IMR-90 (cell line): ENCODE results near the gene CAPRIN1. TPM values are rescaled to one million over a fixed set of nuclear protein-coding genes. Genes with fewer than 3 reads are reported as not detected.

Experiments
- ATAC-seq: fragments of 200-7000 bp; cut with Tn5 transposase; 2 replicates; pipeline ENCODE4 v1.9.1; 2020; ENCODE audit warnings: low read depth, mild to moderate bottlenecking, moderate library complexity
- BruUV-seq: library from RNA; stranded (reverse); fragments of 400-500 nt; replicated peaks from 2 replicates; lab custom pipeline; 2021; lab: Mats Ljungman, UMichigan
- CTCF ChIA-PET: fragments of 300-600 bp; formaldehyde crosslinking; extraction: SDS; loops from one replicate; lab custom pipeline; 2021; ENCODE audit warnings: antibody characterized with exemption; lab: Yijun Ruan, JAX
- POLR2A ChIA-PET: fragments of 300-600 bp; sonication (Branson Sonifier 250); formaldehyde crosslinking; loops from one replicate; lab custom pipeline; 2022; ENCODE audit warnings: antibody characterized with exemption; ENCODE audit not compliant: unreplicated experiment; lab: Charles Lee
- DNase-seq: peaks from one replicate; pipeline ENCODE4 v3.0.0; 2013
- H2AFZ ChIP-seq: replicated peaks from 2 replicates; pipeline ENCODE3; 2013; ENCODE audit warnings: low read length, mild to moderate bottlenecking; ENCODE audit not compliant: poor library complexity
- H2AK5ac ChIP-seq: 2 replicates; pipeline ENCODE4 v1.6.1; 2013; ENCODE audit warnings: low read depth, low read length, inconsistent platforms
- H2AK9ac ChIP-seq: replicated peaks from 2 replicates; pipeline ENCODE3; 2013; ENCODE audit warnings: mild to moderate bottlenecking, low read depth, low read length, moderate library complexity; ENCODE audit not compliant: poor library complexity
- H2BK120ac ChIP-seq: 2 replicates; pipeline ENCODE4 v1.6.1; 2013; ENCODE audit warnings: low read depth, low read length, inconsistent platforms
- H2BK15ac ChIP-seq: 3 replicates; pipeline ENCODE4 v1.6.1; 2013; ENCODE audit warnings: low read depth, low read length, inconsistent platforms
- H2BK20ac ChIP-seq: 2 replicates; pipeline ENCODE4 v1.6.1; 2013; ENCODE audit warnings: low read depth, mild to moderate bottlenecking, inconsistent platforms, low read length, moderate library complexity
- H2BK5ac ChIP-seq: 2 replicates; pipeline ENCODE4 v1.6.1; 2013; ENCODE audit warnings: mild to moderate bottlenecking, low read depth, low read length, inconsistent platforms; ENCODE audit not compliant: poor library complexity, severe bottlenecking
- H3K14ac ChIP-seq: replicated peaks from 2 replicates; pipeline ENCODE4 v1.6.1; 2013; ENCODE audit warnings: low read depth, low read length, inconsistent platforms
- H3K18ac ChIP-seq: 2 replicates; pipeline ENCODE4 v1.6.1; 2013; ENCODE audit warnings: low read depth, low read length, control low read depth
- H3K23ac ChIP-seq: 2 replicates; pipeline ENCODE4 v1.6.1; 2013; ENCODE audit warnings: low read depth, low read length, inconsistent platforms
- H3K27ac ChIP-seq: 2 replicates; pipeline ENCODE4 v1.5.1; 2013; ENCODE audit warnings: mild to moderate bottlenecking, control low read depth, low read length; ENCODE audit not compliant: insufficient read depth
- H3K27me3 ChIP-seq: 2 replicates; pipeline ENCODE4 v1.6.1; 2013; ENCODE audit warnings: low read length; ENCODE audit not compliant: control insufficient read depth, insufficient read depth
- H3K36me3 ChIP-seq: 2 replicates; pipeline ENCODE4 v1.6.1; 2013; ENCODE audit warnings: low read length, mixed read lengths; ENCODE audit not compliant: control insufficient read depth, insufficient read depth
- H3K4ac ChIP-seq: 2 replicates; pipeline ENCODE4 v1.6.1; 2013; ENCODE audit warnings: low read depth, low read length, inconsistent platforms
- H3K4me1 ChIP-seq: 2 replicates; pipeline ENCODE4 v1.6.1; 2013; ENCODE audit warnings: low read length, mixed read lengths; ENCODE audit not compliant: control insufficient read depth, insufficient read depth
- H3K4me2 ChIP-seq: 2 replicates; pipeline ENCODE4 v1.6.1; 2013; ENCODE audit warnings: low read depth, mild to moderate bottlenecking, control low read depth, low read length, moderate library complexity
- H3K4me3 ChIP-seq: 2 replicates; pipeline ENCODE4 v1.5.1; 2013; ENCODE audit warnings: low read depth, mild to moderate bottlenecking, control low read depth, low read length, moderate library complexity; ENCODE audit not compliant: insufficient read depth
- H3K56ac ChIP-seq: 2 replicates; pipeline ENCODE4 v1.6.1; 2013; ENCODE audit warnings: low read length, inconsistent platforms; ENCODE audit not compliant: insufficient read depth; ENCODE audit errors: extremely low read depth
- H3K79me1 ChIP-seq, 2 experiments: 2 replicates each; pipeline ENCODE4 v1.6.1; 2013; ENCODE audit warnings: low read length in 2 of 2, inconsistent platforms in 1 of 2, low read depth in 1 of 2
- H3K9ac ChIP-seq: 2 replicates; pipeline ENCODE4 v1.6.1; 2013; ENCODE audit warnings: low read depth, low read length, control low read depth
- H3K9me1 ChIP-seq: 2 replicates; pipeline ENCODE4 v1.6.1; 2013; ENCODE audit warnings: low read length, inconsistent platforms; ENCODE audit not compliant: insufficient read depth
- H3K9me3 ChIP-seq: 2 replicates; pipeline ENCODE4 v1.6.1; 2013; ENCODE audit warnings: low read length; ENCODE audit not compliant: control insufficient read depth, insufficient read depth
- H4K20me1 ChIP-seq: 2 replicates; pipeline ENCODE4 v1.6.1; 2013; ENCODE audit warnings: low read length, inconsistent platforms; ENCODE audit not compliant: insufficient read depth
- H4K5ac ChIP-seq: 2 replicates; pipeline ENCODE4 v1.6.1; 2013; ENCODE audit warnings: mild to moderate bottlenecking, low read depth, low read length, control low read depth
- H4K8ac ChIP-seq, 2 experiments: 2 replicates each; pipeline ENCODE4 v1.6.1; 2013; ENCODE audit warnings: low read depth in 2 of 2, low read length in 2 of 2, control low read depth in 1 of 2, inconsistent platforms in 1 of 2
- H4K91ac ChIP-seq: 2 replicates; pipeline ENCODE4 v1.6.1; 2013; ENCODE audit warnings: low read depth, low read length, inconsistent platforms; ENCODE audit not compliant: insufficient read depth
- BHLHE40 ChIP-seq: fragments of 150-350 bp; IDR thresholded peaks from 2 replicates; pipeline ENCODE4 v1.6.1; 2016; ENCODE audit warnings: mild to moderate bottlenecking, low read depth, low read length
- CHD1 ChIP-seq: IDR thresholded peaks from 2 replicates; pipeline ENCODE4 v1.6.1; 2012; ENCODE audit warnings: low read depth, low read length, improper control_type of control experiment
- CTCF ChIP-seq: conservative IDR thresholded peaks from 2 replicates; pipeline ENCODE4 v1.5.1; 2012; ENCODE audit warnings: mild to moderate bottlenecking, low read depth, low read length, improper control_type of control experiment
- FOS ChIP-seq: fragments of 150-350 bp; IDR thresholded peaks from 2 replicates; pipeline ENCODE4 v1.6.1; 2016; ENCODE audit warnings: low read depth, low read length
- MAFK ChIP-seq: IDR thresholded peaks from 2 replicates; pipeline ENCODE4 v1.6.1; 2012; ENCODE audit warnings: low read depth, low read length, improper control_type of control experiment
- MAZ ChIP-seq: IDR thresholded peaks from 2 replicates; pipeline ENCODE4 v1.6.1; 2012; ENCODE audit warnings: low read depth, mild to moderate bottlenecking, low read length, improper control_type of control experiment, moderate library complexity, borderline replicate concordance
- MXI1 ChIP-seq: IDR thresholded peaks from 2 replicates; pipeline ENCODE4 v1.6.1; 2012; ENCODE audit warnings: low read depth, mild to moderate bottlenecking, low read length, moderate library complexity, borderline replicate concordance
- NFE2L2 ChIP-seq: fragments of 150-350 bp; IDR thresholded peaks from 2 replicates; pipeline ENCODE4 v1.6.1; 2016; ENCODE audit warnings: low read depth, mild to moderate bottlenecking, low read length
- RAD21 ChIP-seq: IDR thresholded peaks from 2 replicates; pipeline ENCODE4 v1.6.1; 2012; ENCODE audit warnings: low read length, improper control_type of control experiment
- SMC3 ChIP-seq: fragments of 150-350 bp; IDR thresholded peaks from 2 replicates; pipeline ENCODE4 v1.6.1; 2016; ENCODE audit warnings: low read depth, mild to moderate bottlenecking, antibody characterized with exemption, low read length, moderate library complexity
- WGBS, 2 experiments: methylation state at CpG; one replicate each; pipeline versions ENCODE4 v1.1.5 to v1.1.7; 2013; ENCODE audit warnings: missing lambda C conversion rate in 2 of 2; ENCODE audit not compliant: insufficient read length in 1 of 2; ENCODE audit errors: extremely low coverage in 2 of 2; 5-methylcytosine and 5-hydroxymethylcytosine counted together
- dilution Hi-C: fragments of 300-500 bp; cut with HindIII; formaldehyde crosslinking; loops from one replicate; pipeline ENCODE4 v1.14.3; 2018; ENCODE audit warnings: low sequenced_read_pairs; ENCODE audit not compliant: unreplicated experiment
- in situ Hi-C: fragments of 300-500 bp; cut with MboI; formaldehyde crosslinking; loops from 3 replicates; pipeline ENCODE4 v1.14.3; 2019; ENCODE audit warnings: low sequenced_read_pairs, inconsistent platforms, mixed read lengths
- intact Hi-C: fragments of 100-400 bp; cut with micrococcal nuclease; formaldehyde crosslinking; loops from 2 replicates; pipeline ENCODE4 v1.10.0; 2022
- polyA plus RNA-seq, 3 experiments: library from polyadenylated mRNA; depleted of rRNA; stranded (reverse); fragments of >200 nt; gene quantifications; 2 replicates each; pipeline ENCODE4 v1.2.3, GENCODE V29; 2012; ENCODE audit warnings: low replicate concordance in 1 of 3
- total RNA-seq: library from RNA; depleted of rRNA; stranded (reverse); fragments of >200 nt; gene quantifications from 2 replicates; pipeline ENCODE4 v1.2.3, GENCODE V29; 2012

The CAPRIN1 gene
- total and polyA plus RNA-seq, 2 of the 4 experiments (the other 2 are of a cell fraction): 127 to 253 TPM

- TF ChIP-seq MXI1 (no peak), SMC3 (no peak), FOS (no peak), BHLHE40 (no peak), CHD1 (no peak), MAZ (no peak), RAD21 (no peak), CTCF (no peak), NFE2L2 (no peak), MAFK (no peak)
- Histone ChIP-seq H3K9ac (no peak overlapping the region), H3K36me3 (peaks cover 47% of the 10 kb centered on the region), H3K4me3 (no peak overlapping the region), H3K14ac (no peak overlapping the region), H3K23ac (no peak overlapping the region), H3K4me1 (no peaks in the 10 kb centered on the region; the same call in 1 of the 2 replicates), H3K9me3 (no peaks in the 10 kb centered on the region), H4K8ac (no peak overlapping the region), H4K91ac (no peak overlapping the region), H3K27ac (no peak overlapping the region), H2AK9ac (no peak overlapping the region), H4K5ac (no peak overlapping the region), H2BK5ac (no peak overlapping the region), H2AFZ (no peak overlapping the region), H3K79me1 (no peaks in the 10 kb centered on the region; a peak in 1 of 4 replicates), H3K9me1 (no peaks in the 10 kb centered on the region), H4K20me1 (no peaks in the 10 kb centered on the region), H2AK5ac (no peak overlapping the region; the same call in 1 of the 2 replicates), H2BK120ac (no peak overlapping the region), H3K18ac (no peak overlapping the region), H2BK15ac (no peak overlapping the region), H3K4ac (no peak overlapping the region), H3K27me3 (no peaks in the 10 kb centered on the region), H3K56ac (no peak overlapping the region), H3K4me2 (no peak overlapping the region), H2BK20ac (no peak overlapping the region)
- dilution Hi-C loops (no loop called here), in situ Hi-C loops (no loop called here), intact Hi-C loops (no loop called here)
- POLR2A ChIA-PET: no interaction called here
- BruUV-seq: no TSS peak
- ATAC-seq: no peak
- no peak for DNase-seq
- CTCF ChIA-PET: no interaction called here
- 95% methylated on average over 4 of the region's 7 CpGs; no CpG with 5 or more reads in 1 of the 2 experiments for WGBS, 2 experiments
Observed at GRCh38 chr11:34149274-34149673, 97.7 kb downstream of the CAPRIN1 start.
